Activated gamma-delta T cell treated with anti-CD3 and anti-CD28 coated beads, Interleukin-2, amount 50 U/mL, for 16 hours (primary cell): Measurements from ENCODE around the gene ARHGEF38.

ENCODE experiments used
- DNase-seq: peaks from one replicate; pipeline ENCODE4 v3.0.0-alpha.2; 2020; ENCODE audit warnings: low read depth

Gene ARHGEF38

DNA sequence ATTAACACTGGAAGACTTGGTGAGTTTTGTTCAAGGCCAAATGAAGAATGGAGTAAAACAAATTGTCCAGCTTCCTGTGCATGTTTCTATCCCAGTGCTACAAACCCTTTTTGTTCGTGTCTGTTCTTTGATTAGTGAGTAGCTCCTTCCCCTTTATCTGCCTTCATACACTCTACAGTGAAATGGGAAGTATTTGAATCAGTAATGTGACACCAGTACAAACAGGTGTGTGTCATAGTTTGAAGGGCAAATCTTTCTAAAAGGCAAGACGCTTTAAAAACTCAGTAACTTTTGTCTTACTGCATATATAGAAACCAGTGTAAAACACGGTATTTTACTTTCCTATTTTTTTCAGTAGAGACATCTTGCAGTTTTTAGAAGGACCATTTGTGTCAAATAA lies 5.9 kb downstream of the ARHGEF38 start:
- no peak for DNase-seq

DNA sequence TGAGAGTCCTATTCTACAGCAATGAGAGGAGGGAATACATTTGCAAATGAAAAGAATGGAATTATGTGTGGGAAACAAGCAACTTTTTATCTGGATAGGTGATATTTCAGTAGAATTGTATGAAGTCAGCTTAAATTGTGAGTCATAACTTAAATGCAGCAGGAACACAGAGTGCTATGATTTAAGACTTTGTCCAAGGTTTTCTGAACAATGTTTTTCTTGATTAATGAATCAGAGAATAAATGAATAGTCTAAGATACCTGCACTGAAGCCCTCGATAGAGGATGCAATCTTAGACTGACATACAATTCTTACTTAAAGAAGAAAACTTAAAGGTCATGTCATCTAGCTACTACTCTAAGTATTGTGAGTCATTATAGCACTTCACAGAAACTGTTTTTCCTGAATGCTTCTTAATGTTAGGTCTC lies 8.0 kb downstream of the ARHGEF38 start:
- DNase-seq: no peak

DNA sequence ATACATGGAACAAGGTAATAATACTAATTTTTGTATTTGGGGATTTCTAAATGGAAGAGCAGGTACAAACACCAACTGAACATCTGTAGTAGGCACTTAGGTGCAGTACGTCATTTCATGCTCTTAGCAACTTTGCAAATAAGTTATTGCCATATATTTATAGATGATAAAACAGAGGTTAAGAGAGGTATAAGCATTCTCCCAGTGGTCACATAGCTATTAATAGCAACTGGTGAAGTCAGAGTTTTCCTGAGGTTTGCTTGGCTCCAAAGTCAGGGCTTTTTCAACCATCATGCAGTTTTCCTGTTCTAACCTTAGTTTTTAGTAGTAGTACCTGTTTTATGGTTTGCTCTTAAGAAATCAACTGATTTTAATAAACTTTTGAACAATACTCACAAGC lies 10.9 kb downstream of the ARHGEF38 start:
- DNase-seq: no peak

DNA sequence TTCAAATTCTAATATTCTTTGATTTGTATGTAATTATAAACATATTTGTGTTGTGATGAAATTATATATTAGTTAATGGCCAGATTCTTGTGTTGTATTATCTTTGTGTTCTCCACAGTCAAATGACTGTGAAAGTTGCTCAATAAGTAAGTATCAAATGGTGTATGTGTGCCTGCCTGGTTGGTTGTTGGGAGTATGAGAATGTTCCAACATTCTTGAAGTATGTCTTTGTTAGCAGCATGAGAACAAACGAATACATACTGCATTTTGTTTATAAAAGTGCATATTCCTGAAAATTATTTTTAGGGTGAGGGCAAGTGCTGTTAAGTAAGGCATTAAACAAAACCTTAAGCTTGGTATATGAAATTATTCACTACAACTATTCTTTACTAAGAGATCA lies 16.2 kb downstream of the ARHGEF38 start:
- no peak for DNase-seq

- DNase-seq: no peak
These were observed 16.8 kb downstream of the ARHGEF38 start for GRCh38 chr4:105569057-105569865.

DNA sequence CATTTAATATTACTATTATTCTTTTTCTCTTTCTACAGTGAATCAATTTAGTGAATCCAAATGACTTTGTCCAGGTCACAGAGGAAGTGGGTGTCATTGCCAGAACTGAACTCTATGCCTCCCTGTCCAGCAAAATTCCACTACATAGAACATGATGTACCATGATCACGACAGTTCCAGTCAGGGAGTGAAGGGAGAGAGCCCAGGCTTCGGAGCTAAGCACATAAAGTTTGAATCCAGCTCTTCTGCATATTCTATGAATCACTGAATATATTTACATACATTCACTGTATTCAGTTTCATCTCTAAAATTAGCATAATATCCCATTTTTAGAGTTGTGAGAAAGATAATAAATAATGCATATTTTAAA lies 17.4 kb downstream of the ARHGEF38 start:
- no peak for DNase-seq

DNA sequence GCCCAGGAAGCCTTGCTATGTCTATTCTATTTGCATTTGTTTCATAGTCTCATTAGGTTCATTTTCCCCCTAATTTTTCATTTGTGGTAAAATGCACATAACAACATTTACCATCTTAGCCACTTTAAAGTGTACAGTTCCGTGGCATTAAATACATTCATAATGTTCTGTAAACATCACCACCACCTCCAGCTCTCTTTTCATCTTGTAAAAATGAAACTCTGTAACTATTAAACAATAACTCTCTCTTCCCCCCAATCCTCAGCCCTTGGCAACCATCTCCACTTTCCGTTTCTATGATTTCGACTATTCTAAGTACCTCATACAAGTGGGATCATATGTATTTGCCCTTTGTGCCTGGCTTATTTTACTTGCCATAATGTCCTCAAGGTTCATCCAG lies 19.9 kb downstream of the ARHGEF38 start:
- no peak for DNase-seq

DNA sequence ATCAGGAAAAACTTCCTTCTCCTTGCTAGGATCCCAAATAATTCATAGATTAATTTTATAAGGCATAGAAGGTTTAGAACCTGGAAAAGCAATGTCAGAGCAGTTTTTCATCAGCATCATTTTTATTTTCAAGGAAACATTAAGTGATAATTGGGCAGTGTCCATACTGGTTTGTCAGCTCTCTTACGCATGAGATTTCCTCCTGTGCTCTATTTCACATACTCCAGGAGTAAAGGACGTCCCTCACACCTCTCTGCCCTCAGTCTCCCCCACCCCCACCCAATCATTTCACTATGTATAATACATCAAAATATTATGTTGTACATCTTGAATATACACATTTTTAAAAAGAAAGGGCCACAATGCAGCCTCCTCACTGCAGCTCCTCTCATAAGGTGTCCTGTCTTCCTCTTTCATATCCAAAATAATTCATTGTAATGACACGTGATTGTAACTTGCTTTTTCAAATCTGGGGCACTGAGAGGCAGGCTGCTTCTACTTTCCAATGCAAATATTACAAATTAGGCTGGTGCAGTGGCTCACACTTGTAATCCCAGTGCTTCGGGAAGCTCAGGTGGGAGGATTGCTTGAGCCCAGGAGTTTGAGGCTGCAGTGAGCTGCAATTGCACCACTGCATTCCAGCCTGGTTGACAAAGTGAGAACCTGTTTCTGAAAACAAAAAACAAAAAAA lies 34.4 kb downstream of the ARHGEF38 start:
- DNase-seq: no peak

DNA sequence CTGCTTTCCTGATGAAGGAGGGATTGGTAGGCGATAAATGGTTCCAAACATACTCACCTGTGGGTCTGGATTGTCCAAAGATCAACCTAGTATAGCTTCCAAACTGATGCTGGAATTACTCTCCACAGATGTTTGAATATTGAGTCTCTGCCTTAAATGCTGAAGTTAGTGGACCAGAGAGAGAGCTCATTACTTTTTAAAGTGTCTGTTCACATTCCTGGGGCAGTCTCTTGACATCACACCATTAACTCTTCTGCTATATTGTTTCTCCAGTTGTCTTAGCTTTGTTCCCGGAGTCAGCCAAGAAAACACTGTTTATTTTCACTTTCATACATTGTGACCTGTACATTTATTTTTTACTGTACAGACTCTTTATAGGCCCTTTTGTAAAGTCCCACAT lies 35.4 kb downstream of the ARHGEF38 start:
- DNase-seq: no peak

- DNase-seq: no peak
These were observed 35.8 kb downstream of the ARHGEF38 start for GRCh38 chr4:105588252-105588651.

DNA sequence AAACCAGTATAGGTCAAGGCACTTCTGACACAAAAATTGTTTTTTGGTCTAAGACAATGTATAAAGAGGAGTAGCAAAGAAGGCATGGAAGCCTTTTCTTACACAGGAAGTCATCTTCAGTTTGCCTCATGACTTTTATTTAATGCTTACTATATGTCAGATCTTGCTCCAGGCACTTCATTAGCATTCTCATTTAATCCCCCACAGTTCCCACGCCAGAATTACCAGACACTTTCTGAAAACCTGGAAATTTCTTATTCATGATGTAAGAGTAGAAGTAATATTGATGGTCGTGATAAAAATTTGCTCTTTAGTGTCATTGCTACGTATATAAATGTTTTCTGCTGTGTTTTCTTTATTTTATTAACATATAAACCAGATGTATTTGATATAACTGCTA lies 39.2 kb downstream of the ARHGEF38 start:
- no peak for DNase-seq

- DNase-seq: no peak
These were observed 41.9 kb downstream of the ARHGEF38 start for GRCh38 chr4:105594099-105595010.

DNA sequence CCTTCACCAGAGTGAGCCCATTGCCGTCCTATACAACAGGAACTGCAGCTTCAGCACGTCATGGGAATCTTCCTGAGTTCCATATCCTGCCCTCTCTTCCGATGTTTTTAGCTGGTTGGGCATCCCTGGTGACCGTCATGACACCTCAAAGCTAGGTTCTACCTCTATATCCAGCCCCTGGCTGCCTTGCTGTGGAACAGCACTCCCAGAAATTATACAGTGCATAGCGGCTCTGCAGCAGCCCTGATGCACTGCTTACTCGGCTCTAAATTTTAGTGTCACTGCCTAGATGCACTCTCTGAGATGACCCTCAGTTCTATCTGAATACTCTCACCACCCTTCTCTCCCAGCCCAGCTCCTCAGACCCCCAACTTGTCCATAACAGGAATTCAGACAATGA lies 44.3 kb downstream of the ARHGEF38 start:
- DNase-seq: no peak

GRCh38 chr4:105598052-105598451 lies 45.6 kb downstream of the ARHGEF38 start:
- no peak for DNase-seq

DNA sequence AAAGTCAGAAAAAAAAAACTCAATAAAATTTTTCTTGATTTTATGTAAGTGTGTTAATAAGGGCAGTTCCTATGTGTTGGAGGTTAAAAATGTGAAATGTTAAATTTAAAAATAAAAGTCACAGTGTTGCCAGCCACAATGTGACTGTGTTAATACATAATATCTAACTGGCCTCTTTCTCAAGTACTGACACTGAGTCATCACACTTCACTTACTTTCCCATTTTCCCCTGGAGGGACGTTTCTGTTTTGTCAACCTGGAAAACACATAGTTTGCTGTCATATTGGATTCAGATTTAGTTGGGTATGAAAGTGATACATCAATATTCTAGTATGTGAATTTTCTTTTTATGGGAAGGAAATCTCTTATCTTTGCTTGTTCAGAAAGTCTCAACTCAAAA lies 46.4 kb downstream of the ARHGEF38 start:
- DNase-seq: no peak

DNA sequence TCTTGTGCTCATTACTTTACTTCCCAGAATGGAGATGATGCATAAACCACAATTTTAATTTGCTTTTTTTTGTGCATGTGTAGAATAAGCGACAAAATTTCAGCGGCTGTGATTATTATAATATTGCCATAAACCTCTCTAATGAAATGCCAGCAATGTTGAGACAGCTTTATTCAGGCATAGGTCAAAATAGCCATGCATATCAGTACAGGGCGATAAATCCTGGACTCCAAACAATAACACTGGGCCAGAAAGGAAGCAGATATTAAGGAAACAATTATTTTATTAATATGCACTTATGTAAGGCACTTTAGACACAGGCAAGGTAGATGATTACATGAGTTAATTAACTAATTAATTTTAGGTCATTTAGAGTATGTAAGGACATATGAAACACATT lies 47.1 kb downstream of the ARHGEF38 start:
- no peak for DNase-seq

DNA sequence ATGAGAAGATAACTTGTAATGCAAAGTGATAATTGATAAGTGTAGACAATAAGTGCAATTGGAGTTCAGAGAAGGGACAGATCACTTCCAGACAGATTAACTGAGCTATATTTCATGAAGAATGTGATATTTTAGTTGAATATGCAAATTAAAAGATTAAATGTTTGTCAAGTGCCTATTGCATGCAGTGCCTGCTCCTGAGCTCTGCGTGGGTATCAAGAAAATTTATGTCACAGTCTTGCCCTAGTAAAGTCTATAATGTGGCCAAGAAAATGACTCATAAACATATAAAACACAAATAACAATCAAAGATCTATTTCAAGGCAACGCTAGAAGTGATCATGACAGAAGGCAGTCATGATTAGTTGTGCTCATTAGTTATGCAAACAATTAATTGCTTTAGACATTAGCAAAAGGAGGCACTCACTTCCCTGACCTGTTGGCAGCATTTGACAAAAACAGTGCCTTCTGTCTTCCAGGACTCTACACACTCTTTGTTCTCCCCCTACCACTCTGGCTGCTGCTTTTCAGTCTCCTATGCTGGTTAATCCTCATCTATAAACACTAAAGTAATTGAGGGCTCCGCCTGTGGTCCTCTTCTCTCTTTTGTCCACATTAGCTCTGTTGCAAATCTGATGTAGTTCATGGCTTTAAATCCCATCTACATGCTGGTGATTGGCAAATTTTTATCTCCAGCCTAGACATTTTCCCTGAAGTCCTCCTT lies 47.7 kb downstream of the ARHGEF38 start:
- DNase-seq: no peak

- DNase-seq: no peak
These were observed 48.5 kb downstream of the ARHGEF38 start for GRCh38 chr4:105600951-105601350.

- no peak for DNase-seq
These were observed 49.0 kb downstream of the ARHGEF38 start for GRCh38 chr4:105601406-105601805.

GRCh38 chr4:105603158-105603557 lies 50.7 kb downstream of the ARHGEF38 start:
- DNase-seq: no peak

GRCh38 chr4:105605493-105605892 lies 53.1 kb downstream of the ARHGEF38 start:
- no peak for DNase-seq

DNA sequence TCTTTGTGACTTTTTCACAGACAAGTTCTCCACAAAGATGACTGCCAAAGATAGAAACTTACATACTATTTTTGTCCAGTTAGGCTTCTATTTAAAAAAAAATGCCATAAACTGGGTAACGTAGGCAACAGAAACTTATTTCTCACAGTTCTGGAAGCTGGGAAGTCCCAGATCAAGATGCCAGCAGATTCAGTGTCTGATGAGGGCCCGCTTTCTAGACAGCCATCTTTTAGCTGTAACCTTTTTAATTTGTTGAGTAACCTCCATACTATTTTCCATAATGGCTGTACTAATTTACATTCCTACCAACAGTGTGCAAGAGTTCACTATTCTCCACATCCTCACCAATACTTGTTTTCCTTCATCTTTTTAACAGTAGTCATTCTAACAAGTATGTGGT lies 55.5 kb downstream of the ARHGEF38 start:
- no peak for DNase-seq
